Gastrocnemius medialis (tissue), 4 donors: ENCODE measurements around the gene GTSE1. TPM values are rescaled to one million over a fixed set of nuclear protein-coding genes. Genes with fewer than 3 reads are reported as not detected.

Source experiments
- ATAC-seq, 2 donors: fragments of 150-250 bp; one replicate each; pipeline ENCODE4 v1.9.1; 2016
- DNase-seq, 2 donors: peaks; one replicate each; pipeline ENCODE4 v3.0.0-alpha.2; 2019
- H3K27ac ChIP-seq, 4 donors: fragments of 200-600 bp; sonication (generic); 1 replicate in 1 of 4; 2 replicates in 3 of 4; pipeline ENCODE4 v1.5.1; 2016 to 2018; ENCODE audit warnings: mild to moderate bottlenecking in 2 of 4, moderate library complexity in 1 of 4
- H3K27me3 ChIP-seq, 3 donors: fragments of 200-600 bp; sonication (generic) in 2 of 3; 1 replicate in 1 of 3; 2 replicates in 2 of 3; pipeline versions ENCODE4 v1.5.1 to v1.6.0; 2016 to 2019; ENCODE audit warnings: mild to moderate bottlenecking in 1 of 3, moderate library complexity in 1 of 3
- H3K36me3 ChIP-seq, 2 donors: fragments of 200-600 bp; sonication (generic) in 1 of 2; one replicate each; pipeline ENCODE4 v1.5.1; 2017 to 2018
- H3K4me1 ChIP-seq, 2 donors: fragments of 200-600 bp; sonication (generic) in 1 of 2; one replicate each; pipeline ENCODE4 v1.5.1; 2016 to 2017; ENCODE audit warnings: mild to moderate bottlenecking in 2 of 2
- H3K4me3 ChIP-seq, 4 donors: fragments of 200-600 bp; sonication (generic) in 3 of 4; 1 replicate in 1 of 4; 2 replicates in 3 of 4; pipeline ENCODE4 v1.5.1; 2016 to 2019; ENCODE audit warnings: mild to moderate bottlenecking in 2 of 4
- H3K9me3 ChIP-seq, 3 donors: fragments of 200-600 bp; sonication (generic) in 2 of 3; 1 replicate in 1 of 3; 2 replicates in 2 of 3; pipeline ENCODE4 v1.5.1; 2016 to 2019
- POLR2A ChIP-seq, 2 donors: fragments of 450-650 bp; IDR thresholded peaks; one replicate each; pipeline ENCODE4 v1.6.1; 2017; ENCODE audit warnings: antibody characterized with exemption in 2 of 2, mild to moderate bottlenecking in 2 of 2, moderate library complexity in 2 of 2
- in situ Hi-C, 4 donors: fragments of 200-750 bp; cut with MboI; loops; one replicate each; pipeline versions ENCODE4 v1.15.0 to v1.8.0; 2017; ENCODE audit warnings: low sequenced_read_pairs in 4 of 4
- intact Hi-C: fragments of 100-400 bp; cut with DNase I; formaldehyde crosslinking; loops from one replicate; pipeline ENCODE4 v1.15.1; 2023; ENCODE audit warnings: low total_unique reads
- total RNA-seq, 4 donors: library from RNA; depleted of rRNA; stranded (reverse); fragments of >200 nt; gene quantifications; one replicate each; pipeline versions ENCODE4 v1.1.0 to v1.2.3, GENCODE V29; 2016
- TF ChIP-seq, protein P1 (sequence below), 5 experiments: fragments of 450-650 bp in 3 of 5; fragments of 200-600 bp in 2 of 5; sonication (generic) in 2 of 5; IDR thresholded peaks in 4 of 5; conservative IDR thresholded peaks in 1 of 5; 1 replicate in 4 of 5; 2 replicates in 1 of 5; pipeline ENCODE4 v1.5.1; 2016 to 2019; ENCODE audit warnings: antibody characterized with exemption in 5 of 5, mild to moderate bottlenecking in 3 of 5, moderate library complexity in 3 of 5

Gene GTSE1
- total RNA-seq, 4 donors from 2014 or later = 0.13 to 0.49 TPM; not detected in 2

DNA sequence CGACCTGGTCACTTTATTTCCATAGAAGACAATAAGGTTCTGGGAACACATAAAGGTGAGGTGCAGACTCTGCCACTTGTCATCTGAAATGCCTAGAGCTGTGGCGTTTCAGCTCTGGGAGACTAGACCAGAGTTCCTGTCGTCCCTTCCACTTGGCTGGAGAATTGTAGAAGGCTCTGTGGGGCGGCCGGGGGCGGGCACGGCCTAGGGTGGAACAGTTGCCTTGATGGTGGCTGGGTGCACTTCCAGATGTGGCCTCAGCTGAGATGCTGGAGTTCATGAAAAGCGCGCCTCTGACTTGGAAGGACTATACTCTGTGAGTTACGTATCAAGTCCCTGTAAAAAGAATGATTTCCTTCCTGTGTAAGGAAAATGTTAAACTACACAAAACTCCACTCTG lies 55.6 kb downstream of the GTSE1 start:
- ATAC-seq = no peak
- in situ Hi-C loops (loop anchor here in 1 of 4 donors (25.0 kb wide), 1 partner anchor 185 kb away; the partner anchor contains the start of gene CELSR1), intact Hi-C loops (no loop called here)
- Histone ChIP-seq H3K27ac (peak overlapping the region in 2 of 4 donors; percentile 69 to 74), H3K4me3 (no peak overlapping the region), H3K36me3 (peaks cover 3 to 82% of the 10 kb centered on the region in 2 donors), H3K9me3 (no peaks in the 10 kb centered on the region), H3K4me1 (peaks cover 5% of the 10 kb centered on the region in 2 donors), H3K27me3 (no peaks in the 10 kb centered on the region)
- no peak for DNase-seq
- no peak for TF ChIP-seq POLR2A (IDR thresholded peaks at IDR 0.05)
- TF ChIP-seq, protein P1, sequence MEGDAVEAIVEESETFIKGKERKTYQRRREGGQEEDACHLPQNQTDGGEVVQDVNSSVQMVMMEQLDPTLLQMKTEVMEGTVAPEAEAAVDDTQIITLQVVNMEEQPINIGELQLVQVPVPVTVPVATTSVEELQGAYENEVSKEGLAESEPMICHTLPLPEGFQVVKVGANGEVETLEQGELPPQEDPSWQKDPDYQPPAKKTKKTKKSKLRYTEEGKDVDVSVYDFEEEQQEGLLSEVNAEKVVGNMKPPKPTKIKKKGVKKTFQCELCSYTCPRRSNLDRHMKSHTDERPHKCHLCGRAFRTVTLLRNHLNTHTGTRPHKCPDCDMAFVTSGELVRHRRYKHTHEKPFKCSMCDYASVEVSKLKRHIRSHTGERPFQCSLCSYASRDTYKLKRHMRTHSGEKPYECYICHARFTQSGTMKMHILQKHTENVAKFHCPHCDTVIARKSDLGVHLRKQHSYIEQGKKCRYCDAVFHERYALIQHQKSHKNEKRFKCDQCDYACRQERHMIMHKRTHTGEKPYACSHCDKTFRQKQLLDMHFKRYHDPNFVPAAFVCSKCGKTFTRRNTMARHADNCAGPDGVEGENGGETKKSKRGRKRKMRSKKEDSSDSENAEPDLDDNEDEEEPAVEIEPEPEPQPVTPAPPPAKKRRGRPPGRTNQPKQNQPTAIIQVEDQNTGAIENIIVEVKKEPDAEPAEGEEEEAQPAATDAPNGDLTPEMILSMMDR (IDR thresholded peaks at IDR 0.05 in 4 of 5, conservative IDR thresholded peaks at IDR 0.05 in 1 of 5) = no peak

DNA sequence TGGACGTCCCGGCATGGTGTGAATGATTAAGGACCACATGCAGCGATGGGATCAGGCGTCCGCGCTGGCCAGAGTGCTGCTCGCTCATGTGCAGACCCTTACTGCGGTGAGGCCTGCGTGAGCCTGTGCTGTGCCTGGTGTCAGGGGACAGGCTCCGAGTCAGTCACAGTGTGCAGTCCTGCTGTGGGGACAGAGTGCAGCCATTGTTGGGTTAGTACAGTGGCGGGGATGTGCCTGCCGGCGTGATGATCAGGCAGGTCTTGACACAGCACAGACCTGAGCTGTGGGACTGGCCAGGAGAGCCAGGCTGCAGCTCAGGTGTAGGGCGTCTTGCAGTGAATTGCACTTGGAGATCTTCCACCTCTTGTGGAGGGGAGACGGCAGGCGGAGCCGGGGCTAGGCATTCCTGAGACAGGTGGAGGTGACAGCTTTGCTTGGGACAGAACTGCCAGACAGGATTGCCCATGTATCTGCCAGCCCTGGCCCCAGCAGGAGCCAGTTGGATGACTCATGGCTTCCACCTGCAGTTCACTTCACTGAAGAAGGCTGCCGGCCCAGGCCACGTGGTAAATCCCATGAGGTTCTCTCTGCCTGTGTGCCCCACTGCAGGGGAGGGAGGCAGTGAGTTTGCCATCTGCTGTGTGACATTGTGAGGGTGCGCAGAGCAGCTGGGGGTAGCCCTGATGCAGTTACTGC lies 56.2 kb downstream of the GTSE1 start:
- in situ Hi-C loops = loop anchor here in 1 of 4 donors (25.0 kb wide), 1 partner anchor 184 kb away; the partner anchor contains the start of gene CELSR1
- no peak for TF ChIP-seq POLR2A (IDR thresholded peaks at IDR 0.05)
- TF ChIP-seq, protein P1 (IDR thresholded peaks at IDR 0.05 in 4 of 5, conservative IDR thresholded peaks at IDR 0.05 in 1 of 5) = no peak
- Histone ChIP-seq H3K27me3 (no peaks in the 10 kb centered on the region), H3K27ac (peak overlapping the region; percentile 58 to 74 (median 70)), H3K36me3 (peaks cover 0 to 78% of the 10 kb centered on the region in 2 donors), H3K4me3 (no peak overlapping the region), H3K4me1 (peaks cover 5% of the 10 kb centered on the region in 2 donors), H3K9me3 (no peaks in the 10 kb centered on the region)
- peak; percentile 90 for ATAC-seq
- peak; percentile 78 to 88 for DNase-seq
- intact Hi-C loops = no loop called here

DNA sequence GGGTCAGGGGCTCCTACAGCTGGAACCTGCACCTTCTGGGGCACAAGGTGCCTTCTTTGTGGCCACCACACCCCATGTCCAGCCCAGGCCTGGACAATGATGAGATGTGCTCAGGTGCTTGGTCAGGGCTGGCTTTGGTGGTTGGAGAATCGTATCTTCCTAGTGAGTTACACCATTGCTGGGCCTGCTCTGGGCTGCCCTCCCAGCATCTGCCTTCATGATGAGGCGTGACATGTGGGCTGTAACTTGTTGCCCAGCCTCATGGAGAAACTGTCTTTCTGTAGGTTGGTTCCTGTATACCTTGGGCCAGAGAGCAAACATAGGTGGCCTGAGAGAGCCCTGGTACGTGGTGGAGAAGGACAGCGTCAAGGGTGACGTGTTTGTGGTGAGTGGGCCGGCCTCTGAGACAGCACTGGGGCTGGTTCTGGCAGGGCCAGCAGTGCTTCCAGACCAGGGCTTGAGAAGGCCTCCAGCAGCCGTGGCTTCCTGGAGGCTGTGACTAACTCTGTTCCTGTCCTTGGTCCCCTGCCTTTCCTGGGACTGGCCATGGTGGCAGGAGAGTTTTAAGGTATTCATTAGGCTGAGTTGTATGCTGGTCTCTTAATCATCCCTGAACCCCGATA lies 56.9 kb downstream of the GTSE1 start:
- TF ChIP-seq POLR2A (IDR thresholded peaks at IDR 0.05) = no peak
- TF ChIP-seq, protein P1 (IDR thresholded peaks at IDR 0.05 in 4 of 5, conservative IDR thresholded peaks at IDR 0.05 in 1 of 5) = no peak
- in situ Hi-C loops = loop anchor here in 1 of 4 donors (25.0 kb wide), 1 partner anchor 184 kb away; the partner anchor contains the start of gene CELSR1

DNA sequence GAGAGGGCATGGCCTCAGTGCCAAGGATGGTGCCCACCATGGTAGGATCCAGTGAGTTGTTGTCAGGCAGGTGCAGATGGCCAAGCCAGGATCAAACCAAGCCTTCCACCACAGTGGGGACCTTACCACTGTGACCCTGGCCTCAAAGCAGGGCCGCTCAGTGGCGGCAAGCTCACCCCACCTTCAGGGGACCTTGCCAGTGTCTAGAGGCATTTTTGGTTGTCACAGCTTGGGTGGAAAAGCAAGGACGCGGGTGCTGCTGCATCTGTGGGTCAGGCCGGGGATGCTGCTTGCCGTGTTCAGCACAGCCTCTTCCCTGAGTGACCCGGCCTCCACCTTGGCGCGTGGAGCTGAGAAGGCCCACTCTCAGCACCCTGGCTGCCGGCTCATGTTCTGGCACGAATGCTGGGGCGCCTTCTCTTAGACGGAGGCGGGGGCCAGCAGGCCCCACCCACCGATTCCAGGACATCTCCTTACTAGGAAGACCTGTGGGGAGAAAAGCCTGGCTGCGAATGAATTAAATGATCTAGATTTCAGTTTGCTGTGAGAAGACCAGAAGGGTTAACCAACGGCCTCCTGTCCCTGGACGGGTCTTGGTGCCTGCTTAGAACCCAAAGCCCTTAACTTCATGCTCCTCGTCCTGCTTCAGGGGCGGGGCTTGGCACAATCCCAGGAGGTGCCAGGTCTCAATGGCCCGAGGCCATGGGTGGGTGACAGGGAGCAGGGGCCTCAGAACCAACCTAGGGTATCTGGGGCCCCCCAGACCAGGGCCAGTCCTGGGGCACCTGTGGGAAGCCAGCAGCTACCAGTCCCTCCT lies 57.7 kb downstream of the GTSE1 start:
- Histone ChIP-seq H3K4me3 (no peak overlapping the region), H3K36me3 (peaks cover 0 to 63% of the 10 kb centered on the region in 2 donors), H3K27me3 (no peaks in the 10 kb centered on the region), H3K9me3 (no peaks in the 10 kb centered on the region), H3K4me1 (peaks cover 5% of the 10 kb centered on the region in 2 donors), H3K27ac (no peak overlapping the region)
- intact Hi-C loops (no loop called here), in situ Hi-C loops (loop anchor here in 1 of 4 donors (25.0 kb wide), 1 partner anchor 183 kb away; the partner anchor contains the start of gene CELSR1)
- DNase-seq (no peak), ATAC-seq (no peak)
- TF ChIP-seq, protein P1 (IDR thresholded peaks at IDR 0.05 in 4 of 5, conservative IDR thresholded peaks at IDR 0.05 in 1 of 5) = no peak
- TF ChIP-seq POLR2A (IDR thresholded peaks at IDR 0.05) = no peak

More for the DNA sequence above, 56.9 kb downstream of the GTSE1 start:
- Histone ChIP-seq H3K9me3 (no peaks in the 10 kb centered on the region), H3K4me3 (no peak overlapping the region), H3K4me1 (peaks cover 5% of the 10 kb centered on the region in 2 donors), H3K27ac (peak overlapping the region; percentile 58 to 74 (median 70)), H3K36me3 (peaks cover 0 to 71% of the 10 kb centered on the region in 2 donors), H3K27me3 (no peaks in the 10 kb centered on the region)
- intact Hi-C loops = no loop called here
- ATAC-seq (no peak), DNase-seq (no peak)
